HG03064 (cell line): ENCODE data around the gene TRAPPC8.
A peak's percentile ranks its signal among the peaks of the same experiment; 100 is the strongest.
"Not testable (repeated sequence)": the region's sequence is repeated elsewhere in the genome, so short reads cannot be mapped to it uniquely, and the experiment has no call there.

Experiments used
- ATAC-seq: cut with Tn5 transposase; IDR thresholded peaks from one replicate; pipeline ENCODE4 v1.9.1; 2021; ENCODE audit warnings: low read depth; ENCODE audit not compliant: unreplicated experiment

The TRAPPC8 gene

DNA sequence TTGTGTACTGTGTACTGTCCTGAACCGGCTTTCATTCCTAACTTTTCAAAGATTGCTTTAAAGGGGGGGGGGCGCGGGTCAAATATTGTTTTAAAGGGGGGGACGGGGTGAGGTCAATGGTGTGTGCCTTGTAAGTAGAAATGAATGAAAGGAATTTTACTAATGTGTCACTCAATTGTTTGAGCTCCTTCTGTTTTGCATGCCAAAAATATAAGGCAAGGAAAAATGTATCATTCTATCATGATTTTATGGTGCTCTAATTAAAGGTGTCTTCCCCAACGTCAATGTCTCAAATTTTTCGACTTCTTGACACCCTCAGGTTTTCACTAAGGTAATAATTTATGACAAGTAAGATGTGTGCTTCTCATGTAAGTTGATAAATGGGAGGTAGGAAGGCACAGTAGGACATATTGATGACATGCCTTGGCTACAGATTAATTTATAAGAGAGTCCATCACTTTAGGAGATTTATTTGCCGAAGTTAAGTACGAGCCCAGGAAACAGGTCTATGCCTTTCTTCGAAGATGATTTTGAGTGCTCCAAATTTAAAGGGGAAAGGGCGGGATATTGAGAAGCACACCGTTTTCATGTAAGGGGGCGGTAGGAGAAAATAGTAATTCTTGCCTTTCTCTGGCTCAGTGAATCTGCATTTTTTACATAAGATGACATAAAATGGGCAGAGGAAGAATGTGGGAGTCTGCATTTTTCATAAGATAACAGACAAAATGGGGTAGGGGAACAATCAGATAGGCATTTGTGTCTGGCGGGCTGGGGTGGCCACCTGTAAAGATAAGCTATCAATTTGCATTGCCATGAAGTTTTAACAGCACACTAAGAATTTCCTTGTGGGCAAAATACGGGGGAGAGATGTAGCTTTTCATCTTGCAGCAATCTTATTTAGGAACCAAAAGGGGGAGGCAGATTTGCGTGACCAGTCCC lies 1.2 kb upstream of the TRAPPC8 start:
- ATAC-seq: no peak

DNA sequence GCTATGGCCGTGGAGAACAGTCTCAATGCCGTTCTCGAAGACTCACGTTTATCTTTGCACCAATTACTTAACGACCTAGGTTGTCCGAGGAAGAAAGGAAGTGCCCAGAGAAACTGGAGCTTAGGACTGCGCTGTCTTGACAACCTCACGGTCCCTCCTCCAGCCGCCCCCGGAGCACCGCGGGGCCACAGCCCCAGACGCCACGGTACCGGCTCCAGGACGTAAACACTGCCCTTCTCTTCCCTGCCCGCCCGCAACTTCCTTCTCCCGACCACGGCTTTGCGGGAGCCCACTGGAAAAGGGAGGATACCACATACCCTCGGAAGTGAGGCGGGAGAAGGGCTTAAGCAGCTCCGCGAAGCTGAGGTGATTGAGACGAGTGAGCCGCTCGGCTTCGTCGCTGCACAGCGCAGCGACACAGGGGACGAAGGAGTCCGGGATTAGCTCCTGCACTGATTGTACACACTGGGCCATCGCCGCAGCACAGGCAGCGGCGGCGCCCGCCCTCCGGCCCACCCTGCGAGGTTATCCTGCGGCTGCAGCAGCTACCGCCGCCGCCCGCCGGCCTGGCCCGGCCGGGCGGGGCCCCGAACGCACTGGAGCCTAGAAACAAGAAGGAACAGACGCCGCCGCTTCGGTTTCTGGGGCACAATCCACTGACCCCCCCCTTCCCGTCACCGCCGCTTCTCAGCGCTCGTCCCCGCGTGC lies 483 bp downstream of the TRAPPC8 start:
- ATAC-seq: peak; percentile 35

DNA sequence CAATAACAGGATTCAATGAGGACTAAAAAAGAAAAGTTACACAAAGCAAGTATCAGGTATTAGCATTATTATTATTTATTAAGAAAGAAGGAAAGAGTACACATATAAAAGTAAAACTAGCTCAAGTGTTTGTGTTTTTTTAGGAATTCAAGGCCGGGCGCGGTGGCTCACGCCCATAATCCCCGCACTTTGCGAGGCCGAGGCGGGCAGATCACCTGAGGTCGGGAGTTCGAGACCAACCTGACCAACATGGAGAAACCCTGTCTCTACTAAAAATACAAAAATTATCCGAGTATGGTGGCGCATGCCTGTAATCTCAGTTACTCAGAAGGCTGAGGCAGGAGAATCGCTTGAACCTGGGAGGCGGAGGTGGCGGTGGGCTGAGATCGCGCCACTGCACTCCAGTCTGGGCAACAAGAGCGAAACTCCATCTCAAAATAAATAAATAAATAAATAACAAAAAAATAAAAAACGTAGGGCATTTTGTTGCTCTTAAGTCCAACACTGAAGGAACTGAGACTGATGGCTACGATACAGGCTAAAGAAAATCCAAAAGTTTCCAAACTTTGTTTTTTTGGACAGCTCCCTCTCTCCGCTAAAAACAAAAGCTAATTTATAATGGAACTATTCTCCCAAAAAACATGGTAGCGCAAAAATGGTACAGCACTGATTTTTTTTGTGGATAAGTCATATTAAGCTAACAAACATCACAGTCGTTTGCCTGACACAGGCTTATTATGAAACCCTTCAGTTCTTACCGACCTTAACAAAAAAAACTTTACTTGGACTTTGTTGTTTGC lies 1.7 kb downstream of the TRAPPC8 start:
- ATAC-seq: no peak

DNA sequence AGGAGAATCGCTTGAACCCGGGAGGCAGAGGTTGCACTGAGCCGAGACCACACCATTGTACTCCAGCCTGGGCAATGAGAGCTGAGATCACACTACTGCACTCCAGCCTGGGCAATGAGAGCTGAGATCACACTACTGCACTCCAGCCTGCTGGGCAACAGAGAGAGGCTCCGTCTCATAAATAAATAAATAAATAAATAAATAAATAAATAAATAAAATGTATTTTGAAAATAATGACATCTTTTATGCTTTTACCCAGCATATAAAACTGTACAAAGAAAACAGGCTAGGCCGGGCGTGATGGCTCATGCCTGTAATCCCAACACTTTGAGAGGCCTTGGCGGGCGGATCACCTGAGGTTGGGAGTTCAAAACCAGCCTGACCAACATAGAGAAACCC lies 8.2 kb downstream of the TRAPPC8 start:
- not testable (repeated sequence) for ATAC-seq

DNA sequence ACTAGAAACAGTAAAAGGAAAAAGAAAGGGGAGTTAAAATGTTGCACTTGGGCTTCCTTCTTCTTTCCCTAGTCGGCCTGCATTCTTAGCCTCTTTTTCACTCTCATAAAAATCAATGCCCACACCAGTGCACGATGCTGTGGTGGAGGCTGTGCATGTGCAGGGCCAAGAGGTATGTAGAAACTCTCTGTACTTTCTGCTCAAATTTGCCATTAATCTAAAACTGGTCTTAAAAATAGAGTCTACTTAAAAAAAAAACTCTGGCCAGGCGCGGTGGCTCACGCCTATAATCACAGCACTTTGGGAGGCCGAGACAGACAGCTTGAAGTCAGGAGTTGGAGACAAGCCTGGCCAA lies 11.1 kb downstream of the TRAPPC8 start:
- ATAC-seq: no peak

DNA sequence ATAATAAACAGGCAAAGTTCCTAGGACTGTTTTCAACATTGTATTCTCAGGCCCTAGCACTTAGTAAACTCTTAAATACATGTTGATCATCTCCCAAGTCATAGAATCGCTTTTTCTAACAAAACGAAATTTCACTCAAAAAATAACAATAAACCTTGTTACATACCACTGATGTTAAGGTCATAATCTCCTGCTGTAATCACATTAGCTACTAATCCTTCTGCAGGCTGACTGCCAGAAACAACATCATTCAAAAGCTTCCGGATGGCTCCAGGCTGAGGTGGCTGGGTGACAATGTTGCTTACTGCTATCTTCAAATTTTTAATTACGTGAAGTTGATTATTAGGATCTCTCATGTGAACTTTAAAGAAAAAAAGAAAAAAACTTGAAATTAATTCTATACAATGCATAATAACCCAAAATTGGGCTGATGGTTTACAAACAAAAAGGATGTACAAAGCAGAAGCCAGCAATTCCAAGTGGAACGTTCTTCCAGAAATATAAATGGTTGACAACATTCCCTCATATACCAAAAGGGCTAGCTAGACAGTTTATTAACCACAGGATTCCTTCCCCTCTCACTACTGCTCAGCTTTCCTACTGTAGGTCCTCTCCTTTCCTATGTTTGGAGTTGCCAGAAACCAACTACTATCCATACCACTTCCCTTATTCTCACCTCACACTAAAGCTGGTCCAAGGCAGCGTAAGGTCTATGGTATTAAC lies 11.6 kb downstream of the TRAPPC8 start:
- ATAC-seq: no peak

DNA sequence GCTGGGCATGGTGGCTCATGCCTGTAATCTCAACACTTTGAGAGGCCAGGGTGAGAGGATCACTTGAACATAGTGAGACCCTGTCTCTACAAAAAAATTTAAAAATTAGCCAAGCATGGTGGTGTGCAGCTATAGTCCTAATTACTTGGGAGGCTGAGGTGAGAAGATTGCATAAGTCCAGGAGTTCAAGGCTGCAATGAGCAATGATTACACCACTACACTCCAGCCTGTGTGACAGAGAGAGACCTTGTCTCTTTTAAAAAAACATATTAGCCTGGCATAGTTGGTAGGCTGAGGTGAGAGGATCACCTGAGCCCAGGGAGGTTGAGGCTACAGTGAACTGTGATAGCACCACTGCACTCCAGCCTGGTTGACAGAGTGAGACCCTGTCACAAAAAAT lies 13.7 kb downstream of the TRAPPC8 start:
- ATAC-seq: no peak

DNA sequence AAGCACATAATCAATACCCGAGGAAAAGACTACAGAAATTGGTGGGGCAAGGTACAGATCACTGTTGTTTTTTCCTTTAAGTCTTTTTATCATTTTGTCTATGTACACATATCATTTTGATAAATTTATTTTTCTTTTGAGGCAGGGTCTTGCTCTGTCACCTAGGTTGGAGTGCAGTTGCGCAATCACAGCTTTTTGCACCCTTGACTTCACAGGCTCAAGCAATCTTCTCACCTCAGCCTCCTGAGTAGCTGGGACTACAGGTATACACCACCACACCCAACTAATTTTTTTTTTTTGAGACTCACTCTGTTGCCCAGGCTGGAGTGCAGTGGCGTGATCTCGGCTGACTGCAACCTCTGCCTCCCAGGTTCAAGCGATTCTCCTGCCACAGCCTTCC lies 15.9 kb downstream of the TRAPPC8 start:
- not testable (repeated sequence) for ATAC-seq

DNA sequence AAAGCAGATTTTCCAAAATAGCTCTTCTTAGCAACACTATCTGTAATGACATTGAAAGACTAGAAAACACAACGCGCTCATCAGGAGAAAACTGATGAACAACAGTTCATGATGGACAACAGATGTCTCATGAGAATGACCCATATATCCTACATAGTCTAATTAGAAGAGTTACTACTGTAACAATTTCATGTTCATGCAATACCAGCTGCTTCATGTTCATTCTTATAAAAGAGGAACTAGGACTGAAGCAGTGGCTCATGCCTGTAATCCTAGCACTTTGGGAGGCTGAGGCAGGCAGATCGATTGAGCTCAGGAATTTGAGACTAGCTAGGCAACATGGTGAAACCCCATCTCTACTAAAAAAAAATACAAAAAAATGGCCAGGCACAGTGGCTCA lies 22.7 kb downstream of the TRAPPC8 start:
- no peak for ATAC-seq

DNA sequence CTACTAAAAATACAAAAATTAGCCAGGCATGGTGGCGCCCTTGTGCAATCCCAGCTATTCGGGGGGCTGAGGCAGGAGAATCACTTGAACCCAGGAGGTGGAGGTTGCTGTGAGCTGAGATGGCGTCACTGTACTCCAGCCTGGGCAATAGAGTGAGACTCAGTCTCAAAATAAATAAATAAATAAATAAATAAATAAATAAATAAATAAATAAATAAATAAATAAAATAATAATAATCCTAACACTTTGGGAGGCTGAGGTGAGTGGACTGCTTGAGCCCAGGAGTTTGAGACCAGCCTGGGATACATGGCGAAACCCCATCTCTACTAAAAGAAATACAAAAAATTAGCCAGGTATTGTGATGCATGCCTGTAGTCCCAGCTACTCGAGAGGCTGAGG lies 23.6 kb downstream of the TRAPPC8 start:
- not testable (repeated sequence) for ATAC-seq

DNA sequence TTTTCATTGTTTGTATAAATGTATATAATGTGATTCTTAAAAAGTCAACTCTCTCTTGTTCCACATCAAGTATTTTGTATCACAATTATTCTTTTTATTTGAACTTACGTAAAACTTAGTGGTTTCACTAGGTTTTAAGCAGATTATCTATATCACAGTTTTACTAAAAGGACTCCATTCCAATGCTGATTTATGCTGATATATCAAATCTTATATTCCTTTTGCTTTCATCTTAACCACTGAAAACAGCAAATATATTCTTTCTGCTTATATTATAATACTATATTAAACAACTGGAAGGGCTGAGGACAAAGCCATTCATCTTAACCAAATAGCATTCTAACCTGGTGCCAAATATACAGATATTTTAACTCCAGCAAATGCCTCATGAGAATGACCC lies 24.2 kb downstream of the TRAPPC8 start:
- ATAC-seq: no peak

DNA sequence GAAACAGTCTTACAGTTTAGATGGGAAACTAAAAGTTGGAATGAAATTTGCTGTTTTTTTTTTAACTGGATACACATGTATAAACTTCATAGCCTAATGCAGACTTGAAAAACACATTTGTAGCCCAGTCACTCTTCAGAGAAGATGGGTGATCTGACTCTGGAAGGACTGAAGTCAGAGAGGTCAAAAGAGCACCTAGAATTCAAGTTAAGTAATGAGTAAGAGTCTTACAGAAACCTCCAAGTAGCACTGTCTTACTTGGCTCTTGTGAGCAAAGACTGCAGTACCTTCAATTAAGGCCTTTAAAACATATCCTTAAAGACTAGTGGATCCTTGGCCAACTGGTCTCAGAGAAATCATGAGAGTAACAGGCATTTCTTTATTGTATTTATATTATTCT lies 41.9 kb downstream of the TRAPPC8 start:
- no peak for ATAC-seq

DNA sequence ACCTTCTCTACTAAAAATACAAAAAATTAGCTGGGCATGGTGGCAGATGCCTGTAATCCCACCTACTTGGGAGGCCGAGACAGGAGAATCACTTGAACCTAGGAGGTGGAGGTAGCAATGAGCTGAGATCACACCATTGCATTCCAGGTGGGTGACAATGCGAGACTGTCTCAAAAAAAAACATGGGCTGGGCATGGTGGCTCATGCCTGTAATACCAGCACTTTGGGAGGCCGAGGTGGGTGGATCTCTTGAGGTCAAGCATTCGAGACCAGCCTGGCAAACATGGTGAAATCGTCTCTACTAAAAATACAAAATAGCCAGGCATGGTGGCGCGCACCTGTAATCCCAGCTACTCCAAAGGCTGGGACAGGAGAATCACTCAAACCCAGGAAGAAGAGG lies 43.2 kb downstream of the TRAPPC8 start:
- not testable (repeated sequence) for ATAC-seq

DNA sequence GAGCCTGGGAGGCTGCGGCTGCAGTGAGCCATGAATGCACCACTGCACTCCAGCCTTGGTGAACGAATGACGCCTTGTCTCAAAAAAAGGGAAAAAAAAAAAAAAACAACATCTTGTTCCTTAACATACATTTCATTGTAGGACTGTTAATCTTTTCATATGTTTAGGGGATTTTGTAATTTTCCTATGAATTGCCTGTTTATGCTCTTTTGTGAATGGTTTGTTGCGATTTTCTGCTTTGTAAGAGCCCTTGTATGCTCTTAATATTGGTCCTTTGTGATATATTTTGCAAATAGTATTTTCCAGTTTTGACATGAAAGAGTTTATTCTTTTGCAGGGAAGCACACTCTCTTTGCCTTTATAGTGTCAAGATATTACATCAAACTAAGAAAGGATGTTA lies 50.0 kb downstream of the TRAPPC8 start:
- ATAC-seq: no peak

DNA sequence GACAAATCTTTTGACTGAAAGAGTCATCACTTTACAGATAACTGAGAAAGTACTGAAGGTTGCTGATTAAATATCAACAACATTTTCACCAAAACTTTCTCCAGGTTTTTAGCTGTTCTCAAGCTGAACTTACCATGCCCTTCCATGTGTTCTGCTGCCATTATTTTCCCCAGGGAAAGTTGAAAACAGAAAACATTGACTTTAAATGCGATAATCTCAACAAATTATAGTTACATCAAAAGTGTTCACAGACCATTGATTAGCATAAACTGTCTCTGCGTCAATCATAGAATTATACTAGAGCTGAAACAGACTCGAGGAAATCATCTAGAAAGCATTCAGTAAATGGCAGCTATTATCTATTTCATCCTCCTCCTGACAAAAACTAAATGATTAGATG lies 51.4 kb downstream of the TRAPPC8 start:
- ATAC-seq: no peak

DNA sequence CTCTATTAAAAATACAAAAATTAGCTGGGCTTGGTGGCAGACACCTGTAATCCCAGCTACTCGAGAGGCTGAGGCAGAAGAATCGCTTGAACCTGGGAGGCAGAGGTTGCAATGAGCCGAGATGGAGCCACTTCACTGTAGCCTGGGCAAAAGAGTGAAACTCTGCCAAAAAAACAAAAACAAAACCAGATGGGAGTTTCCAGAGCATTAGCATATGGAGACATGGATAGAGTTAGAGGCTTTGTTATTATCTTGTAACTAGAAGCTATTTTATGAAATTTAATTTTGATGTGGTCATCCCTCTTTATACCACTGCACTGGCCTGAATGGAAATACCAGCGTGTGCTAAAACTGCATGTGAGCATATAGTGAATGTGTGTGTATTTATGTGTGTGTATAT lies 58.9 kb downstream of the TRAPPC8 start:
- no peak for ATAC-seq

DNA sequence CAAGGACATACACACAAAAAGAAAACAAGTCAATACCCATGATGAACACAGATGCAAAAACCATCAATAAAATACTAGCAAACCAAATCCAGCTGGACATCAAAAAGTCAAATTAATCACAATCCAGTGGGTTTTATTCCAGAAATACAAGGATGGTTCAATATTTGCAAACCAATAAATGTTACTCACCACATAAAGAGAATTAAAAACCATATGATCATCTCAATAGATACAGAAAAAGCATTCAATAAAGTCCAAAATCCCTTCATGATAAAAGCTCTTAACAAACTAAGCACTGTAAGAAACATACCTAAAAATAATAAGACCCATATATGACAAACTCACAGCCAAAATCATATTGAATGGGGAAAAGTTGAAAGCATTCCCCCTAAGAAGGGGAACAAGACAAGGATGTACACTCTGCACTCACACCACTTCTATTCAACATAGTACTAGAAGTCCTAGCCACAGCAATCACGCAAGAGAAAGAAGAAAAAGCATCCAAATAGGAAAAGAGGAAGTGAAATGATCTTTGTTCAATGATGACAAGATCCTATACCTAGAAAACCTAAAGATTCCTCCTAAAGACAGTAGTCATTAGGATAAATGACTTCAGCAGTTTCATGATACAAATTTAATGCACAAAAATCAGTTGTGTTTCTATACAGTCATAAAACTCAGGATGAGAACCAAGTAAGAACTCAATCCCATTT lies 62.6 kb downstream of the TRAPPC8 start:
- no peak for ATAC-seq

DNA sequence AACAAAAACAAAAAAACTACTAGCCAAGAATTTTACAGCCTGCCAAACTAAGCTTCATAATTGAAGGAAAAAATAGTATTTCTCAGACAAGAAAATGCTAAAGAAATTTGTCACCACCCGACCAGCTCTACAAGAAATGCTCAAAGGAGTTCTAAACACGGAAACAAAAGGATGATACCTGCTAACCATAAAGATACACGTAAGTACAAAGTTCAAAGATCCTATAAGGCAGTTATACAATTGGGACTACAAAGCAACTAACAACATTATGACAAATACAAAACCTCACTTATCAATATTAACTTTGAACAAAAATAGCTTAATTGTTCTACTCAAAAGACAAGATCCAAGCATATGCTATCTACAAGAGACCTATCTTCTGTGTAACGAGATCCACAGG lies 64.6 kb downstream of the TRAPPC8 start:
- no peak for ATAC-seq

DNA sequence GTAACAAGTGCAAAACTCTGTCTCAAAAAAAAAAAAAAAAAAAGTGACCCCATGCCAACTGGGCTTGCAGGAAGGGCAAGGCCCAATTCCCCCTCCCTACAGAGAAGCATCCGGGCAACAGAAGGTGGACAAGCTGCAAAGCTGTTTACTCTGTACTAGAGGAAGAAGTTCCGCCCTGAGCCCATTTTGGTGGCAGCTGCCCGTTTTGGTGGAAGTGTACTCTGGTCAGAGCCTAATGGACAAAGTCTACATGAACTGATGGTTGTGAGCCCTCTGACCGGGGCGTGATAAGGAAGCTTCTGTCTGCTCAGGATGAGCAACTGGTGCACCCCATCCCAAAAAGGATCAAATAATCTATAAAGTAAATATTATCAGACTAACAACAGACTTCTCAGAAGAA lies 65.0 kb downstream of the TRAPPC8 start:
- no peak for ATAC-seq

DNA sequence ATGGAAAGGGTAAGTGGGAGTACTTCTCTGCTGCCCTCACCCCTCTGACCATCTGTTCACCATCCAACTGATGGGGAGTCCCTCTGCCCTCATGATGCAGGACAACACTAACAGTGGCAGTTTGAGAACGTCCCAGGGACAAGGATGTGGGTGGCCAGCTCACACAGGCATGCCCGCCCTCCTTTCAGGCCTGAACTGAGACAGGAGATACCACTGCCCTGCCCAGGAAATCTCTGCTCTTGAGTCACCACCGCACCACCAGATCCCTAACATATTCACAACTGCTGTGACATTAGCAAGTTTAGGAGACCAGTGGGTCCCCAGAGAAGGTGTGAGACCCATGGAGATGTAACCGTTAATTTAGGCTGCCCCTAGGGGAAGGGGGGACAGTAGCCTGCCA lies 66.2 kb downstream of the TRAPPC8 start:
- ATAC-seq: no peak
